ENCODE measurements around the gene RAB6A. TPM values are rescaled to one million over a fixed set of nuclear protein-coding genes. Genes with fewer than 3 reads are reported as not detected.

The RAB6A gene
- total RNA-seq, 3 donors from 2014 or later (not counting 1 experiment from before 2014, with no cell fraction given): 72.2 to 107 (median 97.7) TPM

DNA sequence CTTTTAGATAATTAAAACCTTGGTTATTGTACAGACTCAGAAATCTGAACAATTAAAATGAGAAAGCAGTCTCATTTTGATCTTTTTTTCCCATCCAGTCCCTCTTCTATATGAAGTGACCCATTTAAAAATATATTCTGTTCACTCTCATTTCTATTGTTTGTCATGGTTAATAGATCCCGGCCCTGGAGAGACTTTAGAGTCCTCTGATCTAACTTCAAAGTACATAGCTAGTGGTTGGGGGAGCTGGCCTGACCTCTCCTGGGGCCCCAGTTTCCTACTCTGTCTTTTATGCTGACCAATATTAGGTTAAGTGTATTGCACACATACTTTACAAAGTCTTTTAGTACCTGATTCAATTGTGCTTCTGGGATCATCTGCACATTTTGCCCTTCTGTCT, 40.3 kb upstream of the RAB6A start:
- Mint-ChIP-seq H3K36me3 (no peaks in the 10 kb centered on the region), H3K27me3 (ENCODE audit: low read depth in 2 of 2) (no peaks in the 10 kb centered on the region), H3K4me3 (no peak overlapping the region), H3K9me3 (no peaks in the 10 kb centered on the region), H3K4me1 (peaks cover 4 to 5% of the 10 kb centered on the region in 2 donors), H3K27ac (no peak overlapping the region)
- TF ChIP-seq, protein P1, sequence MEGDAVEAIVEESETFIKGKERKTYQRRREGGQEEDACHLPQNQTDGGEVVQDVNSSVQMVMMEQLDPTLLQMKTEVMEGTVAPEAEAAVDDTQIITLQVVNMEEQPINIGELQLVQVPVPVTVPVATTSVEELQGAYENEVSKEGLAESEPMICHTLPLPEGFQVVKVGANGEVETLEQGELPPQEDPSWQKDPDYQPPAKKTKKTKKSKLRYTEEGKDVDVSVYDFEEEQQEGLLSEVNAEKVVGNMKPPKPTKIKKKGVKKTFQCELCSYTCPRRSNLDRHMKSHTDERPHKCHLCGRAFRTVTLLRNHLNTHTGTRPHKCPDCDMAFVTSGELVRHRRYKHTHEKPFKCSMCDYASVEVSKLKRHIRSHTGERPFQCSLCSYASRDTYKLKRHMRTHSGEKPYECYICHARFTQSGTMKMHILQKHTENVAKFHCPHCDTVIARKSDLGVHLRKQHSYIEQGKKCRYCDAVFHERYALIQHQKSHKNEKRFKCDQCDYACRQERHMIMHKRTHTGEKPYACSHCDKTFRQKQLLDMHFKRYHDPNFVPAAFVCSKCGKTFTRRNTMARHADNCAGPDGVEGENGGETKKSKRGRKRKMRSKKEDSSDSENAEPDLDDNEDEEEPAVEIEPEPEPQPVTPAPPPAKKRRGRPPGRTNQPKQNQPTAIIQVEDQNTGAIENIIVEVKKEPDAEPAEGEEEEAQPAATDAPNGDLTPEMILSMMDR (IDR thresholded peaks at IDR 0.05): no peak
- Histone ChIP-seq H3K9me3 (ENCODE audit: control insufficient read depth, insufficient read depth, low read length) (no peaks in the 10 kb centered on the region), H3K36me3 (ENCODE audit: control insufficient read depth, insufficient read depth, low read length) (peaks cover 9% of the 10 kb centered on the region), H3K4me3 (ENCODE audit: low read length) (no peak overlapping the region), H3K4me1 (ENCODE audit: control insufficient read depth, insufficient read depth, low read length) (no peaks in the 10 kb centered on the region), H3K27me3 (ENCODE audit: control insufficient read depth, insufficient read depth, low read length) (no peaks in the 10 kb centered on the region), H3K27ac (ENCODE audit: low read length) (no peak overlapping the region)
- ATAC-seq (no peak), DNase-seq (no peak)
- 60% methylated on average over 1 of the region's 1 CpG for WGBS (ENCODE audit: insufficient coverage)
- intact Hi-C loops (cut with micrococcal nuclease): no loop called here

GRCh38 chr11:73800276-73800806, 39.5 kb upstream of the RAB6A start:
- TF ChIP-seq, protein P1 (IDR thresholded peaks at IDR 0.05): no peak
- Mint-ChIP-seq H3K9me3 (no peaks in the 10 kb centered on the region), H3K27me3 (ENCODE audit: low read depth in 2 of 2) (no peaks in the 10 kb centered on the region), H3K4me3 (no peak overlapping the region), H3K4me1 (no peaks in the 10 kb centered on the region), H3K27ac (no peak overlapping the region), H3K36me3 (no peaks in the 10 kb centered on the region)
- DNase-seq (no peak), ATAC-seq (no peak)
- 100% methylated on average over 2 of the region's 4 CpGs for WGBS (ENCODE audit: insufficient coverage)
- Histone ChIP-seq H3K9me3 (ENCODE audit: control insufficient read depth, insufficient read depth, low read length) (no peaks in the 10 kb centered on the region), H3K4me1 (ENCODE audit: control insufficient read depth, insufficient read depth, low read length) (no peaks in the 10 kb centered on the region), H3K4me3 (ENCODE audit: low read length) (no peak overlapping the region), H3K27ac (ENCODE audit: low read length) (no peak overlapping the region), H3K27me3 (ENCODE audit: control insufficient read depth, insufficient read depth, low read length) (no peaks in the 10 kb centered on the region), H3K36me3 (ENCODE audit: control insufficient read depth, insufficient read depth, low read length) (peaks cover 11% of the 10 kb centered on the region)
- intact Hi-C loops (cut with micrococcal nuclease): no loop called here

DNA sequence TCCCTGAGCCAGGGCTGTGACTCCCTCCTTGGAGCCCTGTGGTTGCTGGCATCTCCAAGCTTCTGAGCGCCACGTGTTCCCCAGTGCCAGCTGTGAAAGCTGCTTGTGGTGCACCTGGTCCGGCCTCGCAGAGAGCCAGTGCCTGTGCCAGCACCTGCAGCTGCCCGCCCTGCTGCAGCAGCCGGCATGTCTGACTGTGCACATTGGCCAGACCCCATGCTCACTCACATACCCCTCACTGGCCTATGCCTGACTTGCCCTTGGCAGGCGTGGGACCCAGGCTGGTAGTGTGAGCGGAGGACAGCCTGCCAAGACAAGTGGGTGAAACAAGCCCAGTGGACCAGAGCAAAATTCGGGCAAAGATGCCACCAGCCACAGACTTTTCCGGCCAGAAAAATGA, 36.6 kb upstream of the RAB6A start:
- 98% methylated on average over 10 of the region's 10 CpGs for WGBS (ENCODE audit: insufficient coverage)

More for the DNA sequence above, 36.6 kb upstream of the RAB6A start:
- no peak overlapping the region for H3K27ac Mint-ChIP-seq
- H3K27ac ChIP-seq (ENCODE audit: low read length): no peak overlapping the region
- peaks cover 0 to 5% of the 10 kb centered on the region in 2 donors for H3K4me1 Mint-ChIP-seq
- H3K4me1 ChIP-seq (ENCODE audit: control insufficient read depth, insufficient read depth, low read length): no peaks in the 10 kb centered on the region
- H3K27me3 Mint-ChIP-seq (ENCODE audit: low read depth in 2 of 2): no peaks in the 10 kb centered on the region
- H3K36me3 ChIP-seq (ENCODE audit: control insufficient read depth, insufficient read depth, low read length): peaks cover 11% of the 10 kb centered on the region
- H3K36me3 Mint-ChIP-seq: no peaks in the 10 kb centered on the region
- TF ChIP-seq, protein P1 (IDR thresholded peaks at IDR 0.05): no peak
- ATAC-seq (no peak), DNase-seq (no peak)
- no peak overlapping the region for H3K4me3 Mint-ChIP-seq
- H3K9me3 ChIP-seq (ENCODE audit: control insufficient read depth, insufficient read depth, low read length): no peaks in the 10 kb centered on the region
- H3K9me3 Mint-ChIP-seq: no peaks in the 10 kb centered on the region
- intact Hi-C loops (cut with micrococcal nuclease): no loop called here
- H3K27me3 ChIP-seq (ENCODE audit: control insufficient read depth, insufficient read depth, low read length): no peaks in the 10 kb centered on the region
- no peak overlapping the region for H3K4me3 ChIP-seq (ENCODE audit: low read length)

Measured in natural killer cell (primary cell).